Measurements from ENCODE around the gene SLC35A2.
A peak's percentile ranks its signal among the peaks of the same experiment; 100 is the strongest.
"Not testable (repeated sequence)": the region's sequence is repeated elsewhere in the genome, so short reads cannot be mapped to it uniquely, and the experiment has no call there.

Gene SLC35A2

GRCh38 chrX:48891402-48892288 is 19.8 kb downstream of the SLC35A2 start:
- peak; percentile 66 for TF ChIP-seq CTCF (IDR thresholded peaks at IDR 0.05; ENCODE audit: low read depth, low read length, missing control alignments)
- peak; percentile 72 for DNase-seq

GRCh38 chrX:48890934-48891401 is 20.5 kb downstream of the SLC35A2 start:
- H3K4me3 ChIP-seq (ENCODE audit: low read depth, low read length): peak overlapping the region; percentile 49
- in situ Hi-C loops (cut with HindIII; ENCODE audit: low pct_ligation_motif_present, low sequenced_read_pairs): no loop called here
- TF ChIP-seq CTCF (IDR thresholded peaks at IDR 0.05; ENCODE audit: low read depth, low read length, missing control alignments): no peak
- no peak for DNase-seq
- no peaks in the 10 kb centered on the region for H3K36me3 ChIP-seq (replicated peaks)
- H3K27ac ChIP-seq: no peak overlapping the region
- H3K27me3 ChIP-seq (replicated peaks): no peaks in the 10 kb centered on the region

More at GRCh38 chrX:48891402-48892288, 19.8 kb downstream of the SLC35A2 start:
- no peak overlapping the region for H3K27ac ChIP-seq
- in situ Hi-C loops (cut with HindIII; ENCODE audit: low pct_ligation_motif_present, low sequenced_read_pairs): no loop called here
- peak overlapping the region; percentile 49 for H3K4me3 ChIP-seq (ENCODE audit: low read depth, low read length)
- H3K36me3 ChIP-seq (replicated peaks): no peaks in the 10 kb centered on the region
- no peaks in the 10 kb centered on the region for H3K27me3 ChIP-seq (replicated peaks)

GRCh38 chrX:48890296-48890925 is 21.0 kb downstream of the SLC35A2 start:
- TF ChIP-seq CTCF (IDR thresholded peaks at IDR 0.05; ENCODE audit: low read depth, low read length, missing control alignments): no peak
- Histone ChIP-seq H3K36me3 (replicated peaks) (no peaks in the 10 kb centered on the region), H3K4me3 (ENCODE audit: low read depth, low read length) (peak overlapping the region; percentile 49), H3K27ac (no peak overlapping the region), H3K27me3 (replicated peaks) (no peaks in the 10 kb centered on the region)
- in situ Hi-C loops (cut with HindIII; ENCODE audit: low pct_ligation_motif_present, low sequenced_read_pairs): no loop called here
- DNase-seq: no peak

GRCh38 chrX:48886586-48886985 is 24.9 kb downstream of the SLC35A2 start:
- H3K27me3 ChIP-seq (replicated peaks); H3K27ac ChIP-seq; DNase-seq; H3K36me3 ChIP-seq (replicated peaks); in situ Hi-C loops (cut with HindIII; ENCODE audit: low pct_ligation_motif_present, low sequenced_read_pairs); H3K4me3 ChIP-seq (ENCODE audit: low read depth, low read length): not testable (repeated sequence)

GRCh38 chrX:48883729-48884128 is 27.7 kb downstream of the SLC35A2 start:
- no peak for DNase-seq
- in situ Hi-C loops (cut with HindIII; ENCODE audit: low pct_ligation_motif_present, low sequenced_read_pairs): no loop called here
- no peaks in the 10 kb centered on the region for H3K36me3 ChIP-seq (replicated peaks)
- H3K27ac ChIP-seq: no peak overlapping the region
- no peak overlapping the region for H3K4me3 ChIP-seq (ENCODE audit: low read depth, low read length)
- H3K27me3 ChIP-seq (replicated peaks): no peaks in the 10 kb centered on the region
- no peak for TF ChIP-seq CTCF (IDR thresholded peaks at IDR 0.05; ENCODE audit: low read depth, low read length, missing control alignments)

GRCh38 chrX:48876944-48877343 is 34.5 kb downstream of the SLC35A2 start:
- DNase-seq; H3K4me3 ChIP-seq (ENCODE audit: low read depth, low read length); H3K27ac ChIP-seq; in situ Hi-C loops (cut with HindIII; ENCODE audit: low pct_ligation_motif_present, low sequenced_read_pairs); H3K36me3 ChIP-seq (replicated peaks); H3K27me3 ChIP-seq (replicated peaks): not testable (repeated sequence)

GRCh38 chrX:48872017-48872416 is 39.4 kb downstream of the SLC35A2 start:
- H3K27me3 ChIP-seq (replicated peaks); in situ Hi-C loops (cut with HindIII; ENCODE audit: low pct_ligation_motif_present, low sequenced_read_pairs); H3K4me3 ChIP-seq (ENCODE audit: low read depth, low read length); H3K27ac ChIP-seq; H3K36me3 ChIP-seq (replicated peaks); DNase-seq: not testable (repeated sequence)

Measured in brain microvascular endothelial cell (primary cell).